Natural killer cell (primary cell): ENCODE measurements around the gene TMEM125. TPM values are rescaled to one million over a fixed set of nuclear protein-coding genes. Genes with fewer than 3 reads are reported as not detected.

Experiments used
- ATAC-seq, 3 donors: fragments of 150-1000 bp in 2 of 3; fragments of 200-7000 bp in 1 of 3; cut with Tn5 transposase; 1 replicate in 1 of 3; 2 replicates in 2 of 3; pipeline ENCODE4 v1.10.0; 2021; ENCODE audit warnings: mild to moderate bottlenecking in 2 of 3, moderate library complexity in 2 of 3
- DNase-seq, 2 donors: peaks; one replicate each; pipeline versions ENCODE4 v3.0.0 to v3.0.0-alpha.2; 2013 to 2021; ENCODE audit warnings: mixed read lengths in 1 of 2
- H3K27ac ChIP-seq: one replicate; pipeline ENCODE4 v1.5.1; 2013; ENCODE audit warnings: mild to moderate bottlenecking, low read length
- H3K27me3 ChIP-seq: one replicate; pipeline ENCODE4 v1.6.1; 2013; ENCODE audit warnings: low read length; ENCODE audit not compliant: control insufficient read depth, insufficient read depth
- H3K36me3 ChIP-seq: one replicate; pipeline ENCODE4 v1.6.1; 2013; ENCODE audit warnings: low read length; ENCODE audit not compliant: control insufficient read depth, insufficient read depth
- H3K4me1 ChIP-seq: one replicate; pipeline ENCODE4 v1.6.1; 2013; ENCODE audit warnings: low read length; ENCODE audit not compliant: control insufficient read depth, insufficient read depth
- H3K4me3 ChIP-seq: one replicate; pipeline ENCODE4 v1.5.1; 2013; ENCODE audit warnings: low read length
- H3K9me3 ChIP-seq: one replicate; pipeline ENCODE4 v1.6.1; 2013; ENCODE audit warnings: low read length; ENCODE audit not compliant: control insufficient read depth, insufficient read depth
- H3K27ac Mint-ChIP-seq, 2 donors: one replicate each; pipeline ENCODE4 v1.8.0; 2022; ENCODE audit warnings: mild to moderate bottlenecking in 2 of 2, mixed read lengths in 2 of 2, moderate library complexity in 1 of 2
- H3K27me3 Mint-ChIP-seq, 2 donors: one replicate each; pipeline ENCODE4 v1.8.0; 2022; ENCODE audit warnings: low read depth in 2 of 2, mixed read lengths in 2 of 2
- H3K36me3 Mint-ChIP-seq: one replicate; pipeline ENCODE4 v1.8.0; 2022; ENCODE audit warnings: mixed read lengths
- H3K4me1 Mint-ChIP-seq, 2 donors: one replicate each; pipeline ENCODE4 v1.8.0; 2022; ENCODE audit warnings: mixed read lengths in 2 of 2
- H3K4me3 Mint-ChIP-seq: one replicate; pipeline ENCODE4 v1.8.0; 2022; ENCODE audit warnings: mild to moderate bottlenecking, moderate library complexity, mixed read lengths
- H3K9me3 Mint-ChIP-seq, 2 donors: one replicate each; pipeline ENCODE4 v1.8.0; 2022; ENCODE audit warnings: mixed read lengths in 2 of 2
- WGBS: methylation state at CpG from one replicate; pipeline ENCODE4 v1.1.7; 2013; ENCODE audit warnings: missing lambda C conversion rate; ENCODE audit not compliant: insufficient coverage; 5-methylcytosine and 5-hydroxymethylcytosine counted together
- intact Hi-C: fragments of 100-400 bp; cut with micrococcal nuclease; formaldehyde crosslinking; loops from one replicate; pipeline ENCODE4 v1.14.2; 2022
- total RNA-seq, 4 donors: library from RNA; stranded (reverse); fragments of 120-200 nt in 1 of 4; gene quantifications; one replicate each; pipeline versions ENCODE4 v1.2.3 to v1.2.4, GENCODE V29; 2013 to 2022
- TF ChIP-seq, protein P1 (sequence below): fragments of 200-600 bp; IDR thresholded peaks from one replicate; pipeline ENCODE4 v1.8.0; 2022; ENCODE audit warnings: antibody characterized with exemption

The TMEM125 gene
- total RNA-seq, 3 donors from 2014 or later (not counting 1 experiment from before 2014, with no cell fraction given): not detected

DNA sequence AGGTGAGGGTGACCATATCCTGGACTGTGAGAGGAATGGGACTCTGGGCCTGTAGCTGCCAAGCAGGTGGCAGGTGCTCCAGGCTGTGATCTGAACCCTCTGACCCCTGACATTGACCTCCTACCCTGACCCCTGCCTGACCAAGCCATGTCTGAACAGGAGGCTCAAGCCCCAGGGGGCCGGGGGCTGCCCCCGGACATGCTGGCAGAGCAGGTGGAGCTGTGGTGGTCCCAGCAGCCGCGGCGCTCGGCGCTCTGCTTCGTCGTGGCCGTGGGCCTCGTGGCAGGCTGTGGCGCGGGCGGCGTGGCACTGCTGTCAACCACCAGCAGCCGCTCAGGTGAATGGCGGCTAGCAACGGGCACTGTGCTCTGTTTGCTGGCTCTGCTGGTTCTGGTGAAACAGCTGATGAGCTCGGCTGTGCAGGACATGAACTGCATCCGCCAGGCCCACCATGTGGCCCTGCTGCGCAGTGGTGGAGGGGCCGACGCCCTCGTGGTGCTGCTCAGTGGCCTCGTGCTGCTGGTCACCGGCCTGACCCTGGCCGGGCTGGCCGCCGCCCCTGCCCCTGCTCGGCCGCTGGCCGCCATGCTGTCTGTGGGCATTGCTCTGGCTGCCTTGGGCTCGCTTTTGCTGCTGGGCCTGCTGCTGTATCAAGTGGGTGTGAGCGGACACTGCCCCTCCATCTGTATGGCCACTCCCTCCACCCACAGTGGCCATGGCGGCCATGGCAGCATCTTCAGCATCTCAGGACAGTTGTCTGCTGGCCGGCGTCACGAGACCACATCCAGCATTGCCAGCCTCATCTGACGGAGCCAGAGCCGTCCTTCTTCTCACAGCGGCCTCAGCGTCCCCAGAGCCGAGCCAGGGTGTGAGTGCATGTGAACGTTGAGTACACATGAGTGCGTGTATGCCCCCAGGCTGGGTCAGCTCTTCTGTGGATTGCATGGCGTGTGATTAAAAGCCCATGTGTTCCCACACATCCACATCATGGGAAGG is 3.1 kb downstream of the TMEM125 start:
- TF ChIP-seq, protein P1, sequence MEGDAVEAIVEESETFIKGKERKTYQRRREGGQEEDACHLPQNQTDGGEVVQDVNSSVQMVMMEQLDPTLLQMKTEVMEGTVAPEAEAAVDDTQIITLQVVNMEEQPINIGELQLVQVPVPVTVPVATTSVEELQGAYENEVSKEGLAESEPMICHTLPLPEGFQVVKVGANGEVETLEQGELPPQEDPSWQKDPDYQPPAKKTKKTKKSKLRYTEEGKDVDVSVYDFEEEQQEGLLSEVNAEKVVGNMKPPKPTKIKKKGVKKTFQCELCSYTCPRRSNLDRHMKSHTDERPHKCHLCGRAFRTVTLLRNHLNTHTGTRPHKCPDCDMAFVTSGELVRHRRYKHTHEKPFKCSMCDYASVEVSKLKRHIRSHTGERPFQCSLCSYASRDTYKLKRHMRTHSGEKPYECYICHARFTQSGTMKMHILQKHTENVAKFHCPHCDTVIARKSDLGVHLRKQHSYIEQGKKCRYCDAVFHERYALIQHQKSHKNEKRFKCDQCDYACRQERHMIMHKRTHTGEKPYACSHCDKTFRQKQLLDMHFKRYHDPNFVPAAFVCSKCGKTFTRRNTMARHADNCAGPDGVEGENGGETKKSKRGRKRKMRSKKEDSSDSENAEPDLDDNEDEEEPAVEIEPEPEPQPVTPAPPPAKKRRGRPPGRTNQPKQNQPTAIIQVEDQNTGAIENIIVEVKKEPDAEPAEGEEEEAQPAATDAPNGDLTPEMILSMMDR: no peak
- H3K36me3 Mint-ChIP-seq: no peaks in the 10 kb centered on the region
- DNase-seq: no peak
- ATAC-seq: no peak
- H3K9me3 Mint-ChIP-seq: no peaks in the 10 kb centered on the region
- no peak overlapping the region for H3K4me3 ChIP-seq
- H3K4me1 Mint-ChIP-seq: peaks cover 26 to 38% of the 10 kb centered on the region in 2 donors
- H3K27me3 ChIP-seq: no peaks in the 10 kb centered on the region
- no peak overlapping the region for H3K4me3 Mint-ChIP-seq
- WGBS: 96% methylated on average over 46 of the region's 46 CpGs
- intact Hi-C loops: no loop called here
- no peak overlapping the region for H3K27ac ChIP-seq
- no peaks in the 10 kb centered on the region for H3K9me3 ChIP-seq
- no peak overlapping the region for H3K27ac Mint-ChIP-seq
- no peaks in the 10 kb centered on the region for H3K36me3 ChIP-seq
- H3K4me1 ChIP-seq: peaks cover 21% of the 10 kb centered on the region
- H3K27me3 Mint-ChIP-seq: peaks cover 0 to 5% of the 10 kb centered on the region in 2 donors

DNA sequence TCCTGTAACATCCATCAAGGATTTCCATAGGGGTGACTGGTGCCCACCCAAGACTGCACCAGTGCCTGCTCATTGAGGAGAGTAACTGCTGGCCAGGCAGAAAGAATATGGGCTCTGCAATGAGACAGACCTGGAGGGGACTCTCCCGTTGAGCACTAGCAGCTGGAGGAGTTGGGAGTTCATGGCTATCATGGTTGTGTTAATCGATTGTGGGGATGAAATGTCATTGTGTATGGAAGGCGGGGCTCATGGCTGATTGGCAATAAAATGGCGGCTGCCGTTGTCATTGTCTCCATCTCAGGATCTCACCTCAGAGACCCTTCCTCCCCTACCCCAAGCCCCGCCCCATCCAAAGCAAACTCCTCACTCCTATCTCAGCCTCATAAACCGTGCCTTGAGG is 3.9 kb downstream of the TMEM125 start:
- no peaks in the 10 kb centered on the region for H3K9me3 Mint-ChIP-seq
- Histone ChIP-seq H3K27me3 (no peaks in the 10 kb centered on the region), H3K4me1 (peaks cover 21% of the 10 kb centered on the region), H3K9me3 (no peaks in the 10 kb centered on the region), H3K4me3 (no peak overlapping the region), H3K36me3 (no peaks in the 10 kb centered on the region), H3K27ac (no peak overlapping the region)
- no peaks in the 10 kb centered on the region for H3K36me3 Mint-ChIP-seq
- DNase-seq (no peak), ATAC-seq (no peak)
- H3K4me1 Mint-ChIP-seq: peaks cover 26 to 38% of the 10 kb centered on the region in 2 donors
- H3K27me3 Mint-ChIP-seq: peaks cover 0 to 5% of the 10 kb centered on the region in 2 donors
- intact Hi-C loops: no loop called here
- 94% methylated on average over 6 of the region's 7 CpGs for WGBS
- H3K4me3 Mint-ChIP-seq: no peak overlapping the region
- no peak overlapping the region for H3K27ac Mint-ChIP-seq
- TF ChIP-seq, protein P1: no peak

DNA sequence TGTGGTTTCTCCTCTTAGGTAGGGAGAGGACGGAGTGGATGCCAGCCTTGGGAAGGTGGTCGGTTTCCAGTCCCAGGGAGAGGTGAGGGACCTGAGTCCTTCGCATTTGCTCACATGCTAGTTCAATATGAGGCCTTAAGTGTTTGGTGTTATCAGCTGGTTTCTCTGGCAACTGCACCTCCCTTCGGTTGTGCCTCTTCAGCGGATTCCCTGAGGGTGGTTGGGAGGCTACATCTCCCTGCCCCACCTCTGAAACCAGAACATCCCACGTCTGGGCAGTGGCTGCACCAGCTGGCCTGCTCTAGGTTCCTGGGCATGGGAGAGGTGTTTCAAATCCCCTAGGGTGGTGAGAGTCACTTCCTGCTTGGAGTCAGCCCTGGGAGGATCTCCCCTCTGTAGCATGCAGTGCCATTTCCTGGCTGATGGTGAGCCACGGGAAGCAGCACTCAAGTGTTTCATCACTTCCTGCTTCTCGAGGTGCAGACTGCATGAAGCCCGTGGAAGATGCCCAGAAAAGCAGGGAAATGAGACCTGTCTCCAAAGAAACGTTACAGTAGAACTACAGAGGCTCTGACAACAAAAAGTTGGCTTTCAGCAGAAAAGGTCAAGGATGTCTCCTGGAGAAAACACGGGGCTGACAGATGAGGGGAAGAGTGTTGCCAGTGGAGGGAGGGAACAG is 4.5 kb downstream of the TMEM125 start:
- H3K4me1 ChIP-seq: peaks cover 21% of the 10 kb centered on the region
- H3K4me3 ChIP-seq: no peak overlapping the region
- no peaks in the 10 kb centered on the region for H3K9me3 ChIP-seq
- H3K27ac ChIP-seq: peak overlapping the region; percentile 18
- peaks cover 26 to 38% of the 10 kb centered on the region in 2 donors for H3K4me1 Mint-ChIP-seq
- H3K27ac Mint-ChIP-seq: peak overlapping the region; percentile 50 to 84
- peak overlapping the region; percentile 67 for H3K4me3 Mint-ChIP-seq
- peak in 1 of 2 donors; percentile 57 for DNase-seq
- no peaks in the 10 kb centered on the region for H3K36me3 Mint-ChIP-seq
- 57% methylated on average over 11 of the region's 11 CpGs for WGBS
- H3K27me3 Mint-ChIP-seq: peaks cover 0 to 5% of the 10 kb centered on the region in 2 donors
- TF ChIP-seq, protein P1: no peak
- H3K36me3 ChIP-seq: no peaks in the 10 kb centered on the region
- ATAC-seq: peak; percentile 42 to 82 (median 71)
- no peaks in the 10 kb centered on the region for H3K27me3 ChIP-seq
- intact Hi-C loops: no loop called here
- no peaks in the 10 kb centered on the region for H3K9me3 Mint-ChIP-seq
